Measurements from ENCODE around the gene CAV1.
"Not testable (repeated sequence)": the region's sequence is repeated elsewhere in the genome, so short reads cannot be mapped to it uniquely, and the experiment has no call there.

CAV1 gene, protein sequence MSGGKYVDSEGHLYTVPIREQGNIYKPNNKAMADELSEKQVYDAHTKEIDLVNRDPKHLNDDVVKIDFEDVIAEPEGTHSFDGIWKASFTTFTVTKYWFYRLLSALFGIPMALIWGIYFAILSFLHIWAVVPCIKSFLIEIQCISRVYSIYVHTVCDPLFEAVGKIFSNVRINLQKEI

GRCh38 chr7:116524609-116525297 is at the start of gene CAV1:
CAV1 (plus strand) TSS chr7:116525036; CDS start chr7:116525063, 27 bp downstream.
- no peak for DNase-seq

GRCh38 chr7:116477625-116478024 is 47.2 kb upstream of the CAV1 start:
- no peak for DNase-seq

GRCh38 chr7:116478834-116479233 is 46.0 kb upstream of the CAV1 start:
- no peak for DNase-seq

DNA sequence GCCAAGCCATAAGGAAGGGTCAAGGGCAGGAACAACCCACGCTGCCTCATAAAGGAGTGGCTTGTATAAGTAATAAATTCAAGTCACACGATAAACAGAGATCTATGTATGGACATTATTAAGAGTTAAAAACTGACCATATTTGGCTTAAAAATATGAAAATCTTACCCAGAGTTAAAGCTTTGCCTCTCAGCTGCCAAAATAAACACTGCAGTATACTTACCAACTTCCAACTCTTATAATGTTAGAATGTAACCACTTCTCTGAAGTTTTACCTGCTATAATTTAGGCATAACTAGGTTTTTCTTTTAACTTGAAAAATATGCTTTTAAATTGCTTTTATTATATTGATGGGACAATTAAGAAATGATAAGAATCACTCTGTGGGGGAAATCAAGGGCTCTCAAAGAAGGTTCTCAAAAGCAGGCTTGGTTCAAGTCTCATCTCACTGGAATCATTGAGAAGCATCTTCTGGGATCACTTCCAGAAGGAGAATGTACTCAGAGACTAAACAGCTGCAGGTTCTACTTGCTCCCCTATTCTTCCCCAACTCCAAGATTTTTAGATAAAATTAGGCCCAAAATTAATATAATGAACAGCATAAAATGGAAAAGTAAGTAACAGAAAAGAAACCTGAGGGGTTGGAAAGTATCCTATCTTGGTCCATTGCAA is 41.4 kb upstream of the CAV1 start:
- DNase-seq = no peak

DNA sequence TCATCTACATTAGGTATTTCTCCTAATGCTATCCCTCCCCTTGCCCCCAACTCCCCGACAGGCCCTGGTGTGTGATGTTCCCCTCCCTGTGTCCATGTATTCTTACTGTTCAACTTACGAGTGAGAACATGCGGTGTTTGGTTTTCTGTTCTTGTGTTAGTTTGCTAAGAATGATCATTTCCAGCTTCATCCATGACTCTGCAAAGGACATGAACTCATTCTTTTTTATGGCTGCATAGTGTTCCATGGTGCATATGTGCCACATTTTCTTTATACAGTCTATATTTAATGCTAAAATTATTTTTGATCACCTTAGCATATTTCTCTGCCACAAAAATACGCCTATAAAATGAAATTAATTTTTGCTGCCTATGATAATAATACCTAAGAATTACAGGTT is 40.4 kb upstream of the CAV1 start:
- DNase-seq = not testable (repeated sequence)

- no peak for DNase-seq
Observed at GRCh38 chr7:116487907-116488521, 36.8 kb upstream of the CAV1 start.

DNA sequence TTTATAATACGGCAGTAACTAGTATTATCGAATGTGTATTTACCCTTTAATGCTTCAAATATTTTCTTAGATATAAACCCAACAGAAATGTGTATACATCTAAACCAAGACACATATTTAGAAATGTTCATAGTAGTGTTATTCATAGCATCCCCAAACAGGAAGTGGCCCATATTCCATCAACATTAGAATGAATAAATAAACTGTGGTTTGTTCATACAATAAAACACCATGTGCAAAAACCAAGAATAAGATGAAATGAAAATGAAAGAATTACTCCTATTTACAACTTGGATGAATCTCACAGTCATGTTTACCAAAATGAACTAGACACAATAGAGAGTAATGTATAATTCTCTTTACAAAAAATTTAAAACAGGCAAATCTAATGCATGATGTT is 34.5 kb upstream of the CAV1 start:
- no peak for DNase-seq

GRCh38 chr7:116491887-116492653 is 32.8 kb upstream of the CAV1 start:
- no peak for DNase-seq

GRCh38 chr7:116492654-116493109 is 32.2 kb upstream of the CAV1 start:
- no peak for DNase-seq

GRCh38 chr7:116493449-116493848 is 31.4 kb upstream of the CAV1 start:
- DNase-seq = no peak

DNA sequence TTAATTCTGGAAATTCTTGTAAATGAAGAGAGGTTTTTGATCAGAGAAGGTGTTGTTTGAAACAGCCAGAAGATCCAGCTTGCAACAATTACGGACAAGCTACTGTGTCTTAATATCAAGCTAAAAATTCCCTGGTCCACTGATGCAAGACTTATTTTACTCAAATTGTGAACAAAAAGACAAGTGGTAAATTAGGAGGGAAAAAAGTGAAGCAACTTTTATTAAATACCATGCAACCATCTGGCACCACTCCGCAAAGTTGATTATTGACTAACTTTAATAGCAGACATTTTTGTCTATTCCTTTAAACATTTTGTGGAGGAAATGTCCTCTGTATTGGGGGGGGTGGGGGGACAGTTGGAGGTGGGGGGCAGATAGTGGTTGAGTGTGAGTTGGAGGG is 30.4 kb upstream of the CAV1 start:
- no peak for DNase-seq

DNA sequence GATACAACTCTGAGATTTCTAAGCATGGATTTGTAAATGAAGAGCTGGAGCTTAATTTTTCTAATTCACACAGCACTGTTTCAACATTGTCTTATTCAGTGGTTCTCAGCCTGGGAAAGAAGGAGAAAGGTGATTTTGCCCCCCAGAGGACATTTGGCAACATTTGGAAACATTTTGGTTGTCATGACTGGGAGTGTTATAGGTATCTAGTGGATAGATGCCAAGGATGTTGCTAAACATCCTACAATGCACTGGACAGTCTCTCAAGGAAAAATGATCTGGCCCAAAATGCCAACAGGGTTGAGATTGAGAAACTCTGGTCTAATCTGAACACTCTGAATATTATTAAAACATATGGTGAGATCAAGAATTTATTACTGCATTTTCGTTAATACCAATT is 29.1 kb upstream of the CAV1 start:
- DNase-seq = no peak

- DNase-seq = no peak
Observed at GRCh38 chr7:116496653-116497052, 28.2 kb upstream of the CAV1 start.

GRCh38 chr7:116497708-116498107 is 27.1 kb upstream of the CAV1 start:
- no peak for DNase-seq

DNA sequence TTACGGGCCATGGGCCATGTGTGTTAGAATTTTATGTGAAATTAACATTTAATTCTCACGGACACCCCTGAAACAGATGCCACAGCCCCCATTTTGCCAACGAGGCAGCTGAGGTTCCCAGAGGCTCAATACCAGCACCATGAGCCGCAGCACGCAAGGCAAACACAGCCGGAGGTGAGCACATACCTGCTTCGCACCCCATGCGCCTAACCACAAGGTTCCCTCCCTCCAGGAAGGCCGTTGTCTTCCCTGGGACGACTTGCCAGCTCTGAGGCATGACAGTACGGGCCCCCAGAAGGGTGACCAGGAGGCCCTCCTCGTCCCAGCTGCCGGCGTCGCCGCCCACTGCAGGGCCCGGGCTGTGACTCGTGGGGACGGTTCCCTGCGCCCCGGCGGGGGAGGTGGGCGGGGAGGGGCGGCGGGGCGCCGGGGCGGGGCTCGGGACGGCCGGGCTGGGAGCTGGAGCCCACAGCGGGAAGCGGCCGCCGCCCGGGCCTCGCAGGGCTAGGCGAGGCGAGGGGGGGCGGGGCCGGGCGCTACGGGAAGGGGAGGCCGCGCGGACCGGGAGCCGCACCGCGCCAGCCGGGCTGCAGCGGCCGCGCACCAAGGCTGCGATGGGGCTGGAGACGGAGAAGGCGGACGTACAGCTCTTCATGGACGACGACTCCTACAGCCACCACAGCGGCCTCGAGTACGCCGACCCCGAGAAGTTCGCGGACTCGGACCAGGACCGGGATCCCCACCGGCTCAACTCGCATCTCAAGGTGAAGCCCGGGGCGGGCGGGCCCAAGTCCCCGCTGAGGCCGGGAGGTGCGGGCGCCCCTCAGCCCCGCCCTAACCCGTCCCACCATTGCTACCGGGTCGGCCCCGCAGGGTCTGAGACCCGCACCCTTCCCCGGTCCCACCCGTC is 25.4 kb upstream of the CAV1 start, which contains the start of gene CAV2:
CAV2 (plus strand) TSS at position 571 of the 910 bp plus-strand sequence; CDS start at position 615, 44 bp downstream.
- peak; percentile 14 for DNase-seq

DNA sequence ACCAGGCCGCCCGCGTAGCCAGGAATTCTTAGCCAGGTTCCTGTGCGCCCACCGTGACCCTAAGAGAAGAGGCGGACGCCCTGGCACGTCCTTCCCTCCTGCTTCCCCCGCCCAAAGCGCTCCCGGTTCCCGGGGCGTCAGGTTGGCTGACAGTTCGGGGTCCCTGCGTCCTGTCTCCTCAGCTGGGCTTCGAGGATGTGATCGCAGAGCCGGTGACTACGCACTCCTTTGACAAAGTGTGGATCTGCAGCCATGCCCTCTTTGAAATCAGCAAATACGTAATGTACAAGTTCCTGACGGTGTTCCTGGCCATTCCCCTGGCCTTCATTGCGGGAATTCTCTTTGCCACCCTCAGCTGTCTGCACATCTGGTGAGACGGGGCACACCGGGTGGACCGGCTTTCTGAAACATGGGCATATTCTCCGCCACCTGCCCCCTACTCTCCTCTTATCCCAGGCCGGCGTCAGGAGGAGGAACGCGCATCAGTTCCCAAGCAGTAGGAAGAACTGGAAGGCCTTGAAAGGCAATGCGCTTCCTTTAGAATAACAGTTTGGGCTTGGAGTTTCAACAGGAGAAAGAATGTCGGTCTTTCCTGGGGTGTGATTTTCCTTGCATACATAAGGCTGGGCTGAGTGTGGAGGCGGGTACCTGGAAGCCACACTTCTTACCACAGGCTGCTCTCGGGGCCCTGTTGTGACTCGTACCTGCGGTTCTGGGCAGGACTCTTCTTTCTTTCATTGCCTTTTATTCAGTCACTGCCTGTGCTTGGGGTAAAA is 24.6 kb upstream of the CAV1 start:
- no peak for DNase-seq

- DNase-seq = no peak
Observed at GRCh38 chr7:116501425-116502167, 23.2 kb upstream of the CAV1 start.

DNA sequence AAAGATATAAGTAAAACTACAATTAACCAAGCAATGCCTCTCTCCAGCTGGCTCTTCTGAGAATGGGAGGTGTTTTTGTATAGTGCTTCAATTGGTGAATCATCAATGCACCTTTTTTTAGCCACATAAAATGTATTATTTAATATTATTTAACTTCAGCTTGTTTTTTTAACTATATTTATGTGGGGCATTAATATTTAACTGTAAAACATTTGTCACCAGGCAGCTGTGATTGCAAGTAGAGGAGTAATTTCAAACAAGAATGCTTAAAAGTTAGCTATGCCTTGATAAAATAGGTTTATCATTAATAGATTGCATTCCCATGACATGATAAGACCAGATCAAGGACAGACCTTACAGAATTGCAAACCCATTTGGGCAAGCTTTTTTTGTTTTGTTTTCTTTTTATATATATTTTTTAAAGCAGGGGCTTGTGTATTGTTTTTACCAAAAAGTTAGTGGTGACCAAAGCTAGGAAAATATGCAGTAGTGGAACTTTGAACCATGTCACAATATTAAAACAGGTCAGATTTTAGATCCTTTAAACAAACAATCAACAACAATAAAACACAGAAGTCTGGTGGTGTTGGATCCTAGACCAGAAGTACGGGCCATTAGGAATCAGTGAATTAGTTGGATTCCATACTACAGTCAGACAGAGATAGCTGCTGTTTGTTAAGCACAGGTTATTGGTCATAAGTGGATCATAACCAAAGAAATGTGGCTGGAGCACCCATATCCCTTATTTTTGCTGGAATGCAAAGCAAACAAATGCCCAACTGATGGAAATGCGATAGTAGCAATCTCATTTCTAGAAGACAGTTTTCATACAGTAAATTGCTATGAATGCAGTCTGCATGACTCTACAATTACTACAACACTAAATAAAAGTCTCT is 22.4 kb upstream of the CAV1 start:
- DNase-seq = no peak

DNA sequence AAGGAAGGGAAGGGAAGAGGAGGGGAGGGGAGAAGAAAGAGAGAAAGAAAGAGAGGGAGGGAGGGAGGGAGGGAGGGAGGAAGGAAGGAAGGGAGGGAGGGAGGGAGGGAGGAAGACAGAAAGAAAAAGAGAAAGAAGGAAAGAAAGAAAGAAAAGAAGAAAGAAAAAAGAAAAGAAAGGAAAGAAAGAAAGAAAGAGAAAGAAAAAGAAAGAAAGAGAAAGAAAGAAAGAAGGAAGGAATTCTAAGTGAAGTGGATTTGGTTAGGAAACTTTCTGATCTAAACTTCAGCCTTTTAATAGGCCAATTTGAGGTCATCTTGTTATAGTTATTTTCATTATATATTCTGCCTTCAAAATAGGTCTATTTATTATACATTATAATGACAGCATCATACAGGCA is 21.0 kb upstream of the CAV1 start:
- no peak for DNase-seq

Data from DMS79 treated with DMSO at 0.1 percent for 48 hours (cell line).